Stimulated activated CD8-positive, alpha-beta memory T cell treated with anti-CD3 and anti-CD28 coated beads, Interleukin-4, amount 100 ng/mL, for 1 hour (primary cell): ENCODE data around the gene TRPT1.

Source experiments
- DNase-seq, 2 donors: peaks; one replicate each; pipeline ENCODE4 v3.0.0-alpha.2; 2020; ENCODE audit warnings: low read depth in 2 of 2, low spot score in 1 of 2

The TRPT1 gene

GRCh38 chr11:64245797-64246620 lies 20.0 kb upstream of the TRPT1 start:
- peak in 1 of 2 donors; percentile 39 for DNase-seq

DNA sequence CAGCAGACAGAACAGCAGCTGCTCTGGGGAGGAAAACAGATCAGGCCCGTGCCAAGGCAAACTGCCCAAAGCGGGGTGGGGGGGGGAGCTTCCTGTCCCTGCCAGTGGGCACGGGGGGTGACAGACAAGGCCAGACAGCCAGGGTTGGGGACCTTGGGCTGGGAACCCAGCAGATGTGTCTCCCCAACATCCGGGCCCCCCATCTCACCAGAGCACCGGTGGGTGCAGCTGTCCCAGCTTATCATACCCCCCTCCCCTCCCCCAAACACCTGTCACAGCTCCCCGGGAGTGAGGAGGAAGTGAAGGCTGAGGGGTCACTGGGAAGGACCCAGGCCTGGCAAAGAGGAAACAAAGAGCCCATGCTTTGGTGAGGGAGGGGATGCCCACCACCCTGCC lies 19.4 kb upstream of the TRPT1 start:
- DNase-seq = no peak

DNA sequence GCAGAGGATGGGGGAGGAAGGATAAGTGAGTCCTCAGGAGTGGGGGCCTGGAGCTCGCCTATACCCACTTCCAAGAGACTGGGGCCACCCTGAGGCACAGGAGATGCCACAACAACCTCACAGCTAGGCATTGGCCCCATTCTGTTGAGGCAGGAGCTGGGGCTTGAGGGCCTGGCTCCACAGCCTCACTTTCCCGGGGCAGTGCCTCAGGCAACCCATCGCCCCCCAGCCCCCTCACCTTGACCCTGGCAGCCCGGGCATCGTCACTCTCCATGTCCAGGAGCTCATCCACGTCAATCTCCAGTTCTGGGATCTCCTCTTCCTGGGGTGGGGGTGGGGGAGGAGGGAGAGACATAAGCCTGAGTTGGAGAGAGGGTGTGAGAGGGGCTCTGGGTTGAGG lies 19.0 kb upstream of the TRPT1 start:
- DNase-seq = no peak

GRCh38 chr11:64244107-64244506 lies 18.1 kb upstream of the TRPT1 start:
- no peak for DNase-seq

DNA sequence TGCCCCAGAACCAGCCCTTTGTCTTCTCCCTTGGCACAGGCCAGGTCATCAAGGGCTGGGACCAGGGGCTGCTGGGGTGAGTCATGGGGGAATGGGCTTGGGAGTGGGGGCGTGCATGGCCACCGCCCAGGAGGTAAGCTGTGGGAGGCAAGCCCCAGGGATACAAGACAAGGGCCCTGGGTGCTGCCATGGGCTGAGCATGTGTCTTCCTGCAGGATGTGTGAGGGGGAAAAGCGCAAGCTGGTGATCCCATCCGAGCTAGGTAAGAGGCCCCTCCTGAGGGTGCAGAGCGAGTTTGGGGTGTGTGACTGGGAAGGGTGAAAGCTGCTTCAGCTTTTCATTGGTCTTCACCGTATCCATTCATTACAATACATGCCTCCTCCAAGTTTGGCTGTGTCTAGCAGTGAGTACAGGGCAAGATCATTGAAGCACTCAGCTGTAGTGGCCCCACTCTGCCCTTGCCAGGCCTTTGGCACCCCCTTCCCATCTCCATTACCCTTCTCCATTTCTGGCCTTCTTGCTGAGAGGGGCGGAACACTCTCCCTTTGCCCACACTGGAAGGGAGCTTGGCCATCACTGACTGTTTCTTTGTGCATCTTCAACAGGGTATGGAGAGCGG lies 17.4 kb upstream of the TRPT1 start:
- no peak for DNase-seq

GRCh38 chr11:64241491-64242374 lies 15.7 kb upstream of the TRPT1 start:
- DNase-seq = no peak

- peak; percentile 97 to 99 for DNase-seq
Observed at GRCh38 chr11:64241241-64241490, 15.2 kb upstream of the TRPT1 start.

DNA sequence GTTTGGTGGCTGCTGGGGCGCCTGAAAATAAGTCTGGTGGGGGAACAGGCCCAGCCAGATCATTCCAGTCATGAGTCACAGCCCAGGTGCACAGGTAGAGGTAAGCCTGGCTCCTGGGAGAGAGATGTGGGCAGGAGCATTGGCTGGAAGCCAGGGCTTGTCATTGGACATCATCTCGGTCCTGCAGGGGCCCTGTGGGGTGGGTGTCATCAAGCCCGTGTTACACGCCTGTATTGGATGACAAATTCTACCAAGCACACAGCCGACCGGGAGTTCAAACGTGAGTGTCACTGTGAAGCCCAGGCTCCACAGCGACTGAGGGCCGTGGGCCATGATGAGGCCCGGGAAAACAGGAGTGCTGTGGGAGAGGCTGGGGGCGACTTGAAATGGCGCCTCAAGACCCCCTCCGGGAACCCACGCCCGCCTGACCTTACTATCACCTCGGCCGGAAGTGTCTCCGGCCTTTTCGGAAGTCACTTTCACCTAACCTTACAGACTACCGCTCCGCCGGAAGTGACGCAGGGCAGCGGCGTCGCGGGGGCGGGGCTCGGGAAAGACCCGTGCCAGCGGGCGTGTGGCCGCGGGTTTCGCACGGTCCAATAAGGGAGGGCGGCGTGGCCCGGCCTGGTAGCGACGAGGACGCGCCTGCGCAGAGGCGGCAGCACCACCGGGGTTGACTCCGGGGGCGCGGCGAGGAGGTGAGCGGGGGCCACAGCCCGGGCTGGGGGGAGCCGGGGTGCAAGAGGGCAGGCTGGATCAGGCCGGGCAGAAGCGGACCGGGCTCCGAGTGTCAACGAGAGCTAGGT lies 14.7 kb upstream of the TRPT1 start, which contains the start of gene FKBP2:
FKBP2 (plus strand) TSS at position 661 of the 806 bp plus-strand sequence. CDS start 1,293 bp downstream, outside the sequence.
- DNase-seq = peak; percentile 95 to 97

- no peak for DNase-seq
Observed at GRCh38 chr11:64239662-64240434, 13.9 kb upstream of the TRPT1 start.

- no peak for DNase-seq
Observed at GRCh38 chr11:64238999-64239398, 13.0 kb upstream of the TRPT1 start.

DNA sequence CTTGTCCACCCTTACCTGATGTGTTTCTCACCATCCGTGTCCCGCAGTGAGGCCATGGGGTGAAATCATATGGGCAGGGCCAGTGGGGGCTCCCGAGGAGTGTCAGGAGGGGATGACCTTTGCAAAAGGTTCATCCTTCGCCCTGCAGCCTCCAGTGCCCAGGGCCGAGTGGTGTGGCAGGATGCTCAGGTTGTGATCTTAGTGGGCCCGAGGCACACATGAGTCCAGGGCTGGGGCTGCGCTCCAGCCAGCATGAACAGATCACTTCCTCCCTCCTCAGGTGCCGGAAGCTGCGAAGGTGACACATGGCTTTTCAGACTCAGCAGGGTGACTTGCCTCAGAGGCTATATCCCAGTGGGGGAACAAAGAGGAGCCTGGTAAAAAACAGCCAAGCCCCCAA lies 12.1 kb upstream of the TRPT1 start:
- no peak for DNase-seq

GRCh38 chr11:64237484-64237951 lies 11.5 kb upstream of the TRPT1 start:
- no peak for DNase-seq

DNA sequence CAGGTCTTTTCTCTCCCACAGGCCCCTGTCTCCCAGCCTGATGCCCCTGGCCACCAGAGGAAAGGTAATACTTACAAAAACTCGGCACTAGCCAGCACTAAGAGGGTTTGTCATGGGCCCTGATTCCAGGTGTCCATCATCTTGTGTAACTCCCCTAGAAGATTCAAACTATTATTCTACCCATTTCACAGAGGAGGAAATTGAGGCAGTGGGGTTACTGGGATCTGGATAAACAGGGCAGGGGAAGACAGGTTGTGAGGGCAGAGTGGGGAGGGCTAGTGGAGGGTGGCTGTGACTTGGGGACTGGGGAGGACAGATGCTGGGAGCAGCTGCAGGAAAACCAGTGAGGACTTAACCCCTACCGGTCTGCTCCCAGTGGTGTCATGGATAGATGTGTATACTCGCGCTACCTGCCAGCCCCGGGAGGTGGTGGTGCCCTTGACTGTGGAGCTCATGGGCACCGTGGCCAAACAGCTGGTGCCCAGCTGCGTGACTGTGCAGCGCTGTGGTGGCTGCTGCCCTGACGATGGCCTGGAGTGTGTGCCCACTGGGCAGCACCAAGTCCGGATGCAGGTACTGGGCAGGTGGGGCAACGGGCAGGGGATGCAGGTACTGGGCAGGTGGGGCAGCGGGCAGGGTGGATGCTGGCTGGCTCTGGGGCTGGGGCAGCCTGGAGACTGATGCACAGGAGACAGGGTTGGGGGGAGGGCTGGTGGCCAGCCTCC lies 9.6 kb upstream of the TRPT1 start:
- no peak for DNase-seq

GRCh38 chr11:64234647-64235379 lies 8.8 kb upstream of the TRPT1 start:
- no peak for DNase-seq

- DNase-seq = peak in 1 of 2 donors; percentile 58
Observed at GRCh38 chr11:64233913-64234586, 8.1 kb upstream of the TRPT1 start, which contains the start of gene VEGFB. Gene VEGFB (plus strand): TSS chr11:64234584. CDS start chr11:64234834, 250 bp downstream.

GRCh38 chr11:64232967-64233315 lies 7.0 kb upstream of the TRPT1 start:
- DNase-seq = no peak

DNA sequence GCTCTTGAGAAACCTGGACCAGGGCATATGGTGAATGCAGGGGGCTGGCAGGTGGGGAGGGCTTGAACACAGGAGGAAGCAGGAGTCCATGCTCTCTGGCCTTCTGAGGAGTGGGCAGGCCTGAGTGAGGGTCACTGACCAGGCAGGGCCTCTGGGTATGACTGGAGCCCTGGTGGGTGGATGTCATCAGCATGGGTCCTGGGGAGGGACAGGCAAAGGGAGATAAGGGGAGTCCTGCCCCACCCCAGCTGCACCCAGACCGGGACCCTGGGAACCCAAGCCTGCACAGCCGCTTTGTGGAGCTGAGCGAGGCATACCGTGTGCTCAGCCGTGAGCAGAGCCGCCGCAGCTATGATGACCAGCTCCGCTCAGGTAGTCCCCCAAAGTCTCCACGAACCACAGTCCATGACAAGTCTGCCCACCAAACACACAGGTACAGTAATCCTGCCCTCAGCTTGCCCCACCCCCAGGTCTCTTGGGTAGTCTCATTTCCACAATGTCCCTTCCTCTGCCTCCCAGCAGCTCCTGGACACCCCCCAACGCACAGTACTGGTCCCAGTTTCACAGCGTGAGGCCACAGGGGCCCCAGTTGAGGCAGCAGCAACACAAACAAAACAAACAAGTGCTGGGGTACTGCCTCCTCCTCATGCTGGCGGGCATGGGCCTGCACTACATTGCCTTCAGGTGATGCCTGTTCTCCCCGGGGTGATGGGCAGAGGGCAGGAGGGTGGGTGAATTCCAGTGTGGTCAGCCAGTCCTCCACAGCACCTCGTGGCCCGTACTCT lies 6.4 kb upstream of the TRPT1 start:
- no peak for DNase-seq
